Vagina (tissue), 2 donors: ENCODE results near the gene COL18A1. TPM values are rescaled to one million over a fixed set of nuclear protein-coding genes. Genes with fewer than 3 reads are reported as not detected.

ENCODE experiments used
- DNase-seq, 2 donors: peaks; one replicate each; pipeline ENCODE4 v3.0.0-alpha.2; 2017; ENCODE audit errors: extremely low spot score in 2 of 2
- H3K27ac ChIP-seq: fragments of 200-600 bp; sonication (generic); one replicate; pipeline ENCODE4 v1.5.1; 2019
- H3K27me3 ChIP-seq: fragments of 200-600 bp; sonication (generic); one replicate; pipeline ENCODE4 v1.5.1; 2019
- H3K36me3 ChIP-seq, 2 donors: fragments of 200-600 bp; sonication (generic); one replicate each; pipeline ENCODE4 v1.5.1; 2017 to 2019
- H3K4me1 ChIP-seq: fragments of 200-600 bp; sonication (generic); one replicate; pipeline ENCODE4 v1.5.1; 2019
- H3K4me3 ChIP-seq, 2 donors: fragments of 200-600 bp; sonication (generic); 1 replicate in 1 of 2; 2 replicates in 1 of 2; pipeline ENCODE4 v1.5.1; 2016 to 2019
- H3K9me3 ChIP-seq: fragments of 200-600 bp; sonication (generic); one replicate; pipeline ENCODE4 v1.5.1; 2019
- POLR2A ChIP-seq, 2 donors: fragments of 450-650 bp; IDR thresholded peaks; one replicate each; pipeline ENCODE4 v1.6.1; 2017; ENCODE audit warnings: antibody characterized with exemption in 2 of 2, mild to moderate bottlenecking in 2 of 2, moderate library complexity in 2 of 2
- POLR2AphosphoS5 ChIP-seq, 2 donors: sonication (generic); formaldehyde crosslinking; IDR thresholded peaks; one replicate each; pipeline ENCODE4 v1.9.0; 2017; ENCODE audit warnings: antibody characterized with exemption in 2 of 2, mild to moderate bottlenecking in 2 of 2, low read depth in 1 of 2; ENCODE audit not compliant: insufficient read depth in 1 of 2
- intact Hi-C: fragments of 100-400 bp; cut with DNase I; formaldehyde crosslinking; loops from one replicate; pipeline ENCODE4 v1.15.1; 2023
- total RNA-seq: library from RNA; depleted of rRNA; stranded (reverse); fragments of >200 nt; gene quantifications from one replicate; pipeline ENCODE4 v1.2.3, GENCODE V29; 2016
- TF ChIP-seq, protein P1 (sequence below), 3 experiments: fragments of 450-650 bp in 2 of 3; fragments of 200-600 bp in 1 of 3; sonication (generic) in 1 of 3; IDR thresholded peaks; one replicate each; pipeline ENCODE4 v1.5.1; 2017 to 2019; ENCODE audit warnings: antibody characterized with exemption in 3 of 3, mild to moderate bottlenecking in 2 of 3, moderate library complexity in 2 of 3

The COL18A1 gene
- total RNA-seq, 1 donor from 2014 or later = 86.7 TPM

DNA sequence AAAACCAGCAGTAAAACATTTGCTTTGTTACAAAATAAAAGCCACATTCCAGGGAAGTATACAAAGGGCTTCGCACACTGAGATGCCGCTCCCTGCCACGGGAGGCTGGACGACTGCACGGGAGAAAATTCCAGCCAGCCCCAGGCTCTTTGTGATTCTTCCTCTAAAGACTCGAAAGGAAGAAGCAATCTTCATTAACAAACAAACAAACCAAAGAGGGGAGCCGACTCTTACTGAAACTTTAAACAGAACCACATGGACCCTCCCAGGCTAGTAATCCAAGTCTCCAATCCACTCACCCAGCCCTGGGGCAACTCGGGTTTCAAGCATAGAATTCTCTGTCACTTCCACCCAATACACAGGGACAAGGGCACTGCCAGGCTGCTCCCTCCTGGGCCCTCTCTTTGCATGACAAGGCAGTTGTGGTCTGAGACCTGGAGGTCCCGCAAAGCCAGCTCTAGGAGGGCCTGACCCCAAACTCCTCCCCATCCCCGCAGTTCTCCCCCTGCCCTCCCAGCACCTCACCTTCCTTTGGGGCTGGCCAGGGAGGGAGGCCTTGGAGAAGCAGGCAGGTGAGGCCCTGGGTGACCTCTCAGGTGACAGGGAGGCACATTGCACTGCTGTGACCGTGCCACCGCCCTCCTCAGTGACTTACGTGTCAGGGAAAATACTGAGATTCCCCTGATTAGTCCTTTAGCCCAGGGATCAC lies 26.6 kb upstream of the COL18A1 start:
- no peak overlapping the region for H3K27ac ChIP-seq
- H3K4me3 ChIP-seq = no peak overlapping the region
- DNase-seq = no peak

GRCh38 chr21:45379171-45379900 lies 25.6 kb upstream of the COL18A1 start:
- intact Hi-C loops = no loop called here
- H3K4me3 ChIP-seq = no peak overlapping the region
- peaks cover 5% of the 10 kb centered on the region for H3K4me1 ChIP-seq
- no peak overlapping the region for H3K27ac ChIP-seq
- H3K36me3 ChIP-seq = no peaks in the 10 kb centered on the region
- H3K27me3 ChIP-seq = no peaks in the 10 kb centered on the region
- TF ChIP-seq, protein P1, sequence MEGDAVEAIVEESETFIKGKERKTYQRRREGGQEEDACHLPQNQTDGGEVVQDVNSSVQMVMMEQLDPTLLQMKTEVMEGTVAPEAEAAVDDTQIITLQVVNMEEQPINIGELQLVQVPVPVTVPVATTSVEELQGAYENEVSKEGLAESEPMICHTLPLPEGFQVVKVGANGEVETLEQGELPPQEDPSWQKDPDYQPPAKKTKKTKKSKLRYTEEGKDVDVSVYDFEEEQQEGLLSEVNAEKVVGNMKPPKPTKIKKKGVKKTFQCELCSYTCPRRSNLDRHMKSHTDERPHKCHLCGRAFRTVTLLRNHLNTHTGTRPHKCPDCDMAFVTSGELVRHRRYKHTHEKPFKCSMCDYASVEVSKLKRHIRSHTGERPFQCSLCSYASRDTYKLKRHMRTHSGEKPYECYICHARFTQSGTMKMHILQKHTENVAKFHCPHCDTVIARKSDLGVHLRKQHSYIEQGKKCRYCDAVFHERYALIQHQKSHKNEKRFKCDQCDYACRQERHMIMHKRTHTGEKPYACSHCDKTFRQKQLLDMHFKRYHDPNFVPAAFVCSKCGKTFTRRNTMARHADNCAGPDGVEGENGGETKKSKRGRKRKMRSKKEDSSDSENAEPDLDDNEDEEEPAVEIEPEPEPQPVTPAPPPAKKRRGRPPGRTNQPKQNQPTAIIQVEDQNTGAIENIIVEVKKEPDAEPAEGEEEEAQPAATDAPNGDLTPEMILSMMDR (IDR thresholded peaks at IDR 0.05) = no peak
- no peak for TF ChIP-seq POLR2AphosphoS5 (IDR thresholded peaks at IDR 0.05; ENCODE audit: insufficient read depth in 1 of 2, low read depth in 1 of 2)
- no peak for TF ChIP-seq POLR2A (IDR thresholded peaks at IDR 0.05)
- no peak for DNase-seq
- H3K9me3 ChIP-seq = no peaks in the 10 kb centered on the region

More for the DNA sequence above, 26.6 kb upstream of the COL18A1 start:
- Histone ChIP-seq H3K27me3 (no peaks in the 10 kb centered on the region), H3K9me3 (no peaks in the 10 kb centered on the region), H3K36me3 (no peaks in the 10 kb centered on the region), H3K4me1 (peaks cover 5% of the 10 kb centered on the region)
- intact Hi-C loops = no loop called here
- TF ChIP-seq POLR2A (IDR thresholded peaks at IDR 0.05) = no peak
- no peak for TF ChIP-seq POLR2AphosphoS5 (IDR thresholded peaks at IDR 0.05; ENCODE audit: insufficient read depth in 1 of 2, low read depth in 1 of 2)
- TF ChIP-seq, protein P1 (IDR thresholded peaks at IDR 0.05) = no peak

GRCh38 chr21:45379901-45380330 lies 25.0 kb upstream of the COL18A1 start:
- intact Hi-C loops = no loop called here
- H3K4me3 ChIP-seq = no peak overlapping the region
- H3K4me1 ChIP-seq = peaks cover 5% of the 10 kb centered on the region
- no peaks in the 10 kb centered on the region for H3K36me3 ChIP-seq
- H3K27me3 ChIP-seq = no peaks in the 10 kb centered on the region
- H3K9me3 ChIP-seq = no peaks in the 10 kb centered on the region
- TF ChIP-seq POLR2A (IDR thresholded peaks at IDR 0.05) (no peak), POLR2AphosphoS5 (IDR thresholded peaks at IDR 0.05; ENCODE audit: insufficient read depth in 1 of 2, low read depth in 1 of 2) (no peak)
- TF ChIP-seq, protein P1 (IDR thresholded peaks at IDR 0.05) = no peak
- H3K27ac ChIP-seq = no peak overlapping the region
- DNase-seq = no peak

DNA sequence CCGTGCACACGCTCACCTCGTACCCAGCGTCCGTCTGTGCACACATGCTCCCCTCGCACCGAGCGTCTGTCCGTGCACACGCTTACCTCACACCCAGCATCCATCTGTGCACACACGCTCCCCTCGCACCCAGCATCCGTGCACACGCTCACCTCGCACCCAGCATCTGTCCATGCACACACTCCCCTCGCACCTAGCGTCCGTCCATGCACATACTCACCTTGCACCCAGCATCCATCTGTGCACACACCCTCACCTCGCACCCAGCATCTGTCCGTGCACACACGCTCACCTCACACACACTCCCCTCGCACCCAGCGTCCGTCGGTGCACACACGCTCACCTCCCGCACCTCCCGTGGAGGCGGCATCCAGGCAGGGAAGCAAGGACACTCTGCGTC lies 24.4 kb upstream of the COL18A1 start:
- H3K4me3 ChIP-seq = no peak overlapping the region
- H3K4me1 ChIP-seq = peaks cover 12% of the 10 kb centered on the region
- no peaks in the 10 kb centered on the region for H3K27me3 ChIP-seq
- intact Hi-C loops = no loop called here
- no peaks in the 10 kb centered on the region for H3K36me3 ChIP-seq
- TF ChIP-seq POLR2AphosphoS5 (IDR thresholded peaks at IDR 0.05; ENCODE audit: insufficient read depth in 1 of 2, low read depth in 1 of 2) = no peak
- no peak for TF ChIP-seq POLR2A (IDR thresholded peaks at IDR 0.05)
- TF ChIP-seq, protein P1 (IDR thresholded peaks at IDR 0.05) = no peak
- H3K9me3 ChIP-seq = no peaks in the 10 kb centered on the region
- no peak for DNase-seq
- H3K27ac ChIP-seq = no peak overlapping the region
